Measurements from ENCODE around the gene RASSF5.

Gene RASSF5

DNA sequence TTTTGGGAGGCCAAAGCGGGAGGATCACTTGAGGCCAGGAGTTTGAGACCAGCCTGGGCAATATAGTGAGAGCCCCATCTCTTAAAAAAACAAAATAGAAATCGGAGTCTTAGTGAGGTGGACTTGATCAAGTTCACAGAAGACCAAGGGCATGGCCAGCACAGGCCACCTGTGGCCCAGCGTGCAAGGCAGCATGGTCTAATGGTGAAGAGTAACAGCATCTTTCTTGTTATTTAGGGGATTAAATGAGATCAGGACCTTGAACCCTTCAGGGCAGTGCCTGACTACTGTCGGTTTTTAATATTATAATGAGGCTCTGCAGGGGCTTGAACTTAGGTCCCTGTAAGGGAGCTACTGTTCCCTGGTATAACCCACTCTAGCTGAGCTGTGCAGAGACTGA lies 66.4 kb downstream of the RASSF5 start:
- Mint-ChIP-seq H3K9me3 (no peaks in the 10 kb centered on the region), H3K36me3 (ENCODE audit: low read depth) (no peaks in the 10 kb centered on the region), H3K4me3 (no peak overlapping the region)

DNA sequence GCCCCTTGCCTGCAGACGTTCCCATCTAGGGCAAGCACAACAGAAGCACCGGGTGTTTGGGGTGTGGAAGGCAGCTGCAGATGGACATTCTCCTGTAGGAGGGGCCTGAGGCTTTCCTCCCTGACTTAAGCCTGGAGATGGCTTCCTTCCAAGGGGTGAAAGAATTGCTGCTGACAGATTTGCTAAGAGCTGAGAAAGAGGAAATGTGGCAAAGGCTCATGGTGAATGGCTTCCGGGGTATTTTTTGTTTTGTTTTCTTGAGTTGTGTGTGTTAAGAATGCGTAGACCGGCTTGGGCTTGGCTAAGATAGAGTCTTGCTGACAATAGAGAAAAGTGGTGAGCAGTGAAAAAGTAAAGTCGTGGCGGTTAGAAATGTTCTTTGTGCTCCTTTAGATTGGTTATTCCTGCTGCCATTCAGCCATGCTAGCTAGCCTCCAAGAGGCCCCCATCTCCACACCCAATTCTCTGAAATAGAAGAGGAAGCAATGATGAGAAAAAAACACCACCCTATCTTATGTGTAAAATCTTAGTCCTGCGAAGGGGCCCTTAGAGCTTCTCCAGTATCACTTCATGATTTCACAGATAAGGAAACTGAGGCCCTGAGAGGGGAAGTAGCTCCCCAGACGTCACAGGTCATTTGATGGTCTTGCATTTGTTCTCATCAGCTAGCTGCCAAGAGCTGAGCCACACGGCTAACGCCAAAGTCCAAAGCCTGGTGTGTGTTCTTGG lies 68.0 kb downstream of the RASSF5 start:
- peaks cover 21% of the 10 kb centered on the region for H3K4me1 Mint-ChIP-seq
- no peaks in the 10 kb centered on the region for H3K9me3 Mint-ChIP-seq
- TF ChIP-seq, protein P1, sequence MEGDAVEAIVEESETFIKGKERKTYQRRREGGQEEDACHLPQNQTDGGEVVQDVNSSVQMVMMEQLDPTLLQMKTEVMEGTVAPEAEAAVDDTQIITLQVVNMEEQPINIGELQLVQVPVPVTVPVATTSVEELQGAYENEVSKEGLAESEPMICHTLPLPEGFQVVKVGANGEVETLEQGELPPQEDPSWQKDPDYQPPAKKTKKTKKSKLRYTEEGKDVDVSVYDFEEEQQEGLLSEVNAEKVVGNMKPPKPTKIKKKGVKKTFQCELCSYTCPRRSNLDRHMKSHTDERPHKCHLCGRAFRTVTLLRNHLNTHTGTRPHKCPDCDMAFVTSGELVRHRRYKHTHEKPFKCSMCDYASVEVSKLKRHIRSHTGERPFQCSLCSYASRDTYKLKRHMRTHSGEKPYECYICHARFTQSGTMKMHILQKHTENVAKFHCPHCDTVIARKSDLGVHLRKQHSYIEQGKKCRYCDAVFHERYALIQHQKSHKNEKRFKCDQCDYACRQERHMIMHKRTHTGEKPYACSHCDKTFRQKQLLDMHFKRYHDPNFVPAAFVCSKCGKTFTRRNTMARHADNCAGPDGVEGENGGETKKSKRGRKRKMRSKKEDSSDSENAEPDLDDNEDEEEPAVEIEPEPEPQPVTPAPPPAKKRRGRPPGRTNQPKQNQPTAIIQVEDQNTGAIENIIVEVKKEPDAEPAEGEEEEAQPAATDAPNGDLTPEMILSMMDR (IDR thresholded peaks at IDR 0.05; ENCODE audit: unreplicated experiment in 3 of 3): no peak
- no peaks in the 10 kb centered on the region for H3K36me3 Mint-ChIP-seq (ENCODE audit: low read depth)
- peak overlapping the region; percentile 74 to 94 (median 87) for H3K27ac Mint-ChIP-seq
- peaks cover 12% of the 10 kb centered on the region for H3K27me3 Mint-ChIP-seq (ENCODE audit: low read depth)
- peak overlapping the region in 1 of 3 experiments; percentile 2 for H3K4me3 Mint-ChIP-seq

More for the DNA sequence above, 66.4 kb downstream of the RASSF5 start:
- Mint-ChIP-seq H3K4me1 (peaks cover 21% of the 10 kb centered on the region), H3K27me3 (ENCODE audit: low read depth) (peaks cover 12% of the 10 kb centered on the region), H3K27ac (no peak overlapping the region)
- TF ChIP-seq, protein P1 (IDR thresholded peaks at IDR 0.05; ENCODE audit: unreplicated experiment in 3 of 3): no peak

DNA sequence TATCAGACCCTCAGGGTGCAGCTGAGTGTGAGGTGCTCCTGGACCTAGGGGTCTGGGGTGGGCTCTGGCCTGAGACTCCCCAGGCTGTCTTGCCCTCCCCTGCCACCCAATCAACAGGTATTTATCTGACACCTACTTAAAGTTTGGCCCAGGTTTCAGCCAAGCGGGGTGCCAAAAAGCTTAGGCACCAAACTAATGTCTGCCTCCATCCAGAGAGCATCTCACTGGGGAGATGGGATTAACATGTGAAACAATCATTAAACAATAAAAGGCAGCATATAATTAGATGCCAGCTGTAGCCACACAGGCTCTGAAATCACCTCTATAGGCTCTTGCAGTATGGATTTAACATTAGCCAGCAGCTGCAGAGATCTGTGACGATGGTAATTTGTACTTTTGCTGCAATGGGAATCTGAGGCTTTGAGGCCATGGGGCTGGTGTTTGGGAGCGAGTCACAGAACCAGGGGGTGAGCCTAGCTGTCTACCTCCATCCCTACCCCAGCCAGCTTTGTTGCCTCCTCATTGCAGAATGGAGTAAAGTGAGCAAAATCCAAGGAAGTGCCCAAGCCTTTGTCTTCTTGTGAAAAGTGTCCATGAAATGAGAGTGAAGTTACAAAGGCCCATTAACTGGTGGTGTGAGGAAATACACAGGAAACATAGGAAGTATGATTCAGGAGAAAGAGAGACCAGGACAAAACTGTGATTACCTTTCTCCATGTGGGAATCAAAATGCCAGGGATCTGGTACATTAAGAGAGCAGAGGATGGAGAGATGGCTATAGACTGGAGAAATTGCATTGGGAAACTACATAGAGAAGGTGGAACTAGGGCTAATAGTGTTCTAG lies 68.8 kb downstream of the RASSF5 start:
- H3K4me3 Mint-ChIP-seq: no peak overlapping the region
- no peaks in the 10 kb centered on the region for H3K36me3 Mint-ChIP-seq (ENCODE audit: low read depth)
- peaks cover 12% of the 10 kb centered on the region for H3K27me3 Mint-ChIP-seq (ENCODE audit: low read depth)
- no peaks in the 10 kb centered on the region for H3K9me3 Mint-ChIP-seq
- peaks cover 21% of the 10 kb centered on the region for H3K4me1 Mint-ChIP-seq
- H3K27ac Mint-ChIP-seq: peak overlapping the region; percentile 4 to 74 (median 7)
- TF ChIP-seq, protein P1 (IDR thresholded peaks at IDR 0.05; ENCODE audit: unreplicated experiment in 3 of 3): no peak

DNA sequence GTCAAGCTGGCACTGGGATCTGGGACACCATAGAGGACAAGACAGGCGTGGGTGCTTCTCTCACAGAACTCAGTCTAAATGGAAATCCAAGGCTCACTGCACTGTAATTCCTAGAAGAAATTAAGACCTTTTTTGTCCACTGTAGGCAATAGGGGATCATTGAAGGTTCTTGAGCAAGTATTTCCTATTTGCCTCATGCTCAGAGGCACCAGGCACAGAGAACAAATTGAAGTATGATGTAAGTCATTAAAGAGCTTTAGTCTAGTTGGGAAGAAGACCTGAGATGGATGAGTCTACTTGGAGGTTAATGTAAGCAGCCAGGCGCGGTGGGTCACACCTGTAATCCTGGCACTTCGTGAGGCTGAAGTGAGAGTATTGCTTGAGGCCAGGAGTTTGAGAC lies 70.3 kb downstream of the RASSF5 start:
- peaks cover 21% of the 10 kb centered on the region for H3K4me1 Mint-ChIP-seq
- H3K9me3 Mint-ChIP-seq: no peaks in the 10 kb centered on the region
- TF ChIP-seq, protein P1 (IDR thresholded peaks at IDR 0.05; ENCODE audit: unreplicated experiment in 3 of 3): no peak

DNA sequence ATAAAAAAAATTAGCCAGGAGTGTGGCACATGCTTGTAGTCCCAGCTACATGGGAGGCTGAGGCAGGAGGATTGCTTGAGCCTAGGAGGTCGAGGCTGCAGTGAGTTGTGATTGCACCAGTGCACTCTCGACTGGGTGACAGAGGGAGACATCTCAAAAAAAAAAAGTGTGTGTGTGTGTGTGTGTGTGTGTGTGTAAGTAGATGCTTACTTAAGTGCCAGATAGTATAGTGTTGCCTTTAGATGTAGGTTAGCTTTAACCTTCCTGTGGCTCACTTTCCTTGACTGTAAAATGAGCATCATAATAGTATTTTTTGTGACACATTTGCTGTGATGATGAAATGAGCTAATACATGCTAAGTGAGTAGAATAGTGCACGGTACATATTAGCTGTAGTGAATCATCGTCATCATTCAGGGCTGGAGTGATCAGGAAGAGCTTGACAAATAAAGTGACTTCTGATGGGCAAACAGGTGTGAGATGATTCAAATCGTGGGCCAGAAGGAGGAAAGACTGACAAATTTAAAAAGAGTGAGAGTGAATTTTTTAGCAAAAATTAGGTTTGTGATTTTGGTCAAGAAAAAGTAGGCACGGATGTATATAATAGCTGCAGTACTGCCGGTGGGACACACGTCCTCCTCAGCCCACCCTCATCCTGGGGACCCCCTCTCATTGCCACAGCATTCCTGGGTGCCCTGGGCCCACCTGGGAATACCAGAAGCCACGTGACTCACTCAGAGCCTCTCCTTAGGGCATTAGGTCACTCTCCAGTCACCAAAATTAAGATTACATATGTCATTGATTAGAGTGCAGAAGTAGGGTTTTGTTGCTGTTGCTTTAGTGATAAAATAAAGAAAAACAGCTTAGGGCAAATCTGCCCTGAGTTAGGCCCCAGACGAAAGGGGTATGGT lies 71.0 kb downstream of the RASSF5 start:
- Mint-ChIP-seq H3K36me3 (ENCODE audit: low read depth) (no peaks in the 10 kb centered on the region), H3K4me1 (peaks cover 24% of the 10 kb centered on the region), H3K4me3 (no peak overlapping the region), H3K9me3 (no peaks in the 10 kb centered on the region), H3K27ac (no peak overlapping the region), H3K27me3 (ENCODE audit: low read depth) (peaks cover 7% of the 10 kb centered on the region)
- TF ChIP-seq, protein P1 (IDR thresholded peaks at IDR 0.05; ENCODE audit: unreplicated experiment in 3 of 3): no peak

More for the DNA sequence above, 70.3 kb downstream of the RASSF5 start:
- H3K27ac Mint-ChIP-seq: no peak overlapping the region
- peaks cover 3% of the 10 kb centered on the region for H3K27me3 Mint-ChIP-seq (ENCODE audit: low read depth)
- H3K4me3 Mint-ChIP-seq: no peak overlapping the region
- no peaks in the 10 kb centered on the region for H3K36me3 Mint-ChIP-seq (ENCODE audit: low read depth)
